AG10803 (cell line): ENCODE results near the gene MLLT1.

Experiments used
- DNase-seq: peaks from one replicate; pipeline ENCODE4 v3.0.0; 2010; ENCODE audit warnings: low read depth
- H3K4me3 ChIP-seq: 2 replicates; pipeline ENCODE4 v1.5.1; 2011; ENCODE audit warnings: mild to moderate bottlenecking, low read length, control low read depth
- TF ChIP-seq, protein P1 (sequence below): conservative IDR thresholded peaks from 2 replicates; pipeline ENCODE4 v1.5.1; 2011; ENCODE audit warnings: mild to moderate bottlenecking, low read length, control low read depth, inconsistent platforms

MLLT1 gene

GRCh38 chr19:6204212-6204611, 75.6 kb downstream of the MLLT1 start:
- peak; percentile 48 for DNase-seq
- H3K4me3 ChIP-seq: no peak overlapping the region
- TF ChIP-seq, protein P1, sequence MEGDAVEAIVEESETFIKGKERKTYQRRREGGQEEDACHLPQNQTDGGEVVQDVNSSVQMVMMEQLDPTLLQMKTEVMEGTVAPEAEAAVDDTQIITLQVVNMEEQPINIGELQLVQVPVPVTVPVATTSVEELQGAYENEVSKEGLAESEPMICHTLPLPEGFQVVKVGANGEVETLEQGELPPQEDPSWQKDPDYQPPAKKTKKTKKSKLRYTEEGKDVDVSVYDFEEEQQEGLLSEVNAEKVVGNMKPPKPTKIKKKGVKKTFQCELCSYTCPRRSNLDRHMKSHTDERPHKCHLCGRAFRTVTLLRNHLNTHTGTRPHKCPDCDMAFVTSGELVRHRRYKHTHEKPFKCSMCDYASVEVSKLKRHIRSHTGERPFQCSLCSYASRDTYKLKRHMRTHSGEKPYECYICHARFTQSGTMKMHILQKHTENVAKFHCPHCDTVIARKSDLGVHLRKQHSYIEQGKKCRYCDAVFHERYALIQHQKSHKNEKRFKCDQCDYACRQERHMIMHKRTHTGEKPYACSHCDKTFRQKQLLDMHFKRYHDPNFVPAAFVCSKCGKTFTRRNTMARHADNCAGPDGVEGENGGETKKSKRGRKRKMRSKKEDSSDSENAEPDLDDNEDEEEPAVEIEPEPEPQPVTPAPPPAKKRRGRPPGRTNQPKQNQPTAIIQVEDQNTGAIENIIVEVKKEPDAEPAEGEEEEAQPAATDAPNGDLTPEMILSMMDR: no peak

GRCh38 chr19:6199240-6199994, 80.4 kb downstream of the MLLT1 start:
- TF ChIP-seq, protein P1: peak; percentile 28; the same call in 1 of the 2 replicates
- peak; percentile 97 for DNase-seq
- peak overlapping the region; percentile 98 for H3K4me3 ChIP-seq

GRCh38 chr19:6198896-6199239, 80.9 kb downstream of the MLLT1 start:
- TF ChIP-seq, protein P1: no peak
- H3K4me3 ChIP-seq: peak overlapping the region; percentile 98
- no peak for DNase-seq

DNA sequence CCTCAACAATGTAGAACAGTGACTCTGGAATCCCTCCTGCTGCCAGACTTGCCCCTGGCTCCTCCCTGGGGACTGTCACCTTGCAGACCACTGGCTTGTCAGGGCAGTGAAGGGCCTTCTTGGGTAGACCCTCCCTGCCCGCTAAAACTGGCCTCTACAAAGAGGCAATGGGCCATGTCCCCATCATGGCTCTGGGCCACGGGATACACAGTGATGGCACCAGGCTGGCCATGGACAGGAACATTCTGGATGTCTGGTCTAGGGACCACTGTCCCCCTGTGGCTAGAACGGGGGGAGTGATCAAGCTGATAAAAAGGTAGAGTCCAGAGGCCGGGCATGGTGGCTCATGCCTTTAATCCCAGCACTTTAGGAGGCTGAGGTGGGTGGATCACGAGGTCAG, 83.4 kb downstream of the MLLT1 start:
- TF ChIP-seq, protein P1: no peak

DNA sequence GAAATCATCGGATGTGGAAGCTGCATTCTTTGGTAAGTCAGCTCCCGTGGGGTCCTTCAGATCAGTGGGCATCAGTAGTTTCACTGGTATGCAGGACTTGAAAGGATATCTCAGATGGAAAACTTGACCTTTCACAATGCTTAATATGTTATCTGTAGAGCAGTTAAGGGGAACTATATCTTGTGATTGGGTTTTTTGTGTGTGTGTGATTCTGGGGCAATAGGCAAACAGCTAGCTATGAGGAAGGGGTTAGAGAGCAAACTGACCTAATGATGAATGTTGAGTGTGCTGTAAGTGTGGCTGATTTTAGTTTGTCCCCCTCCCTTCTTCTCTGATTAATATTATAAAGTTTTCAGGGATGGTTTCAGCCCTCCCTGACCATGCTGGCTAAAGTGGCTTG, 91.0 kb downstream of the MLLT1 start:
- no peak overlapping the region for H3K4me3 ChIP-seq
- TF ChIP-seq, protein P1: no peak
- DNase-seq: no peak

More for the DNA sequence above, 83.4 kb downstream of the MLLT1 start:
- DNase-seq: no peak
- H3K4me3 ChIP-seq: no peak overlapping the region

- DNase-seq: no peak
- TF ChIP-seq, protein P1: no peak
- H3K4me3 ChIP-seq: no peak overlapping the region
These were observed 92.4 kb downstream of the MLLT1 start for GRCh38 chr19:6187374-6187773.
